Left cardiac atrium (tissue), 4 donors: ENCODE measurements around the gene AIFM2. TPM values are rescaled to one million over a fixed set of nuclear protein-coding genes. Genes with fewer than 3 reads are reported as not detected.

Experiments used
- ATAC-seq, 2 donors: fragments of 200-7000 bp; cut with Tn5 transposase; one replicate each; pipeline ENCODE4 v1.9.1; 2020; ENCODE audit warnings: mild to moderate bottlenecking in 2 of 2, moderate library complexity in 2 of 2
- DNase-seq: peaks from one replicate; pipeline ENCODE4 v3.0.0-alpha.2; 2020
- intact Hi-C, 2 donors: fragments of 100-400 bp; cut with DNase I; formaldehyde crosslinking; loops; one replicate each; pipeline versions ENCODE4 v1.14.1 to v1.15.1; 2022 to 2023
- total RNA-seq, 2 donors: library from RNA; stranded (reverse); fragmentation: NEBNext Ultra II Directional; extraction: Animal tissue kit (Norgen Biotek cat#: 25700); gene quantifications; one replicate each; pipeline ENCODE4 v1.2.1, GENCODE V29; 2021
- donor health status: DM: no; HTN: yes; CAD: no.
- donor health status: DM: no; HTN: yes; CAD: no; lungs with severe emphysema.
- donor health status: DM: yes; HTN: yes; CAD: no.
- donor health status: Dilated cardiomyopathy.

The AIFM2 gene
- total RNA-seq, 2 donors from 2014 or later = 19.3 to 20.7 TPM

GRCh38 chr10:70069346-70069745 lies 63.3 kb downstream of the AIFM2 start:
- DNase-seq (no peak), ATAC-seq (no peak)
- intact Hi-C loops = no loop called here

GRCh38 chr10:70068925-70069324 lies 63.7 kb downstream of the AIFM2 start:
- intact Hi-C loops = no loop called here
- no peak for DNase-seq
- ATAC-seq = no peak

GRCh38 chr10:70067586-70067985 lies 65.0 kb downstream of the AIFM2 start:
- intact Hi-C loops = no loop called here
- DNase-seq (no peak), ATAC-seq (no peak)

GRCh38 chr10:70066190-70066589 lies 66.4 kb downstream of the AIFM2 start:
- DNase-seq (no peak), ATAC-seq (no peak)
- intact Hi-C loops = no loop called here

GRCh38 chr10:70064486-70064885 lies 68.1 kb downstream of the AIFM2 start:
- ATAC-seq (no peak), DNase-seq (no peak)
- intact Hi-C loops = no loop called here

- intact Hi-C loops = no loop called here
- DNase-seq = no peak
- no peak for ATAC-seq
Measured at GRCh38 chr10:70063418-70064098, 69.1 kb downstream of the AIFM2 start.

Other genes with a start within 250 kb of the AIFM2 start
- gene MACROH2A2, start 80.0 kb downstream of the AIFM2 start, total RNA-seq = 10 to 100 TPM; 13.0 to 15.5 TPM
- 1 to 10 TPM; 6.3 to 8.5 TPM for gene TYSND1, start 13.9 kb upstream of the AIFM2 start, total RNA-seq
- gene SAR1A, start 37.7 kb upstream of the AIFM2 start, total RNA-seq = 100 to 1,000 TPM; 114 to 126 TPM
- 100 to 1,000 TPM; 113 to 118 TPM for gene PPA1, start 100.6 kb upstream of the AIFM2 start, total RNA-seq
- gene NPFFR1, start 151.2 kb upstream of the AIFM2 start, total RNA-seq = under 1 TPM; 0.05 to 0.12 TPM
- 10 to 100 TPM; 17.6 to 43.3 TPM for gene LRRC20, start 249.8 kb upstream of the AIFM2 start, total RNA-seq